SJSA1 (cell line): Measurements from ENCODE around the gene ZNF331. TPM values are rescaled to one million over a fixed set of nuclear protein-coding genes. Genes with fewer than 3 reads are reported as not detected.

Experiments used
- DNase-seq, 2 experiments: peaks; one replicate each; pipeline ENCODE4 v3.0.0-alpha.2; 2015 to 2020; ENCODE audit warnings: low spot score in 2 of 2, low read depth in 1 of 2
- H3K27ac ChIP-seq: fragments of 250-450 bp; sonication (Bioruptor Pico); 2 replicates; pipeline ENCODE4 v1.5.1; 2020; ENCODE audit warnings: mild to moderate bottlenecking, moderate library complexity
- H3K27me3 ChIP-seq: fragments of 250-450 bp; sonication (Bioruptor Pico); replicated peaks from 2 replicates; pipeline ENCODE4 v1.5.1; 2020; ENCODE audit warnings: mild to moderate bottlenecking, moderate library complexity
- H3K36me3 ChIP-seq: fragments of 250-450 bp; sonication (Bioruptor Pico); 2 replicates; pipeline ENCODE4 v1.5.1; 2020; ENCODE audit warnings: mild to moderate bottlenecking
- H3K4me1 ChIP-seq: fragments of 250-450 bp; sonication (Bioruptor Pico); replicated peaks from 2 replicates; pipeline ENCODE4 v1.6.1; 2021; ENCODE audit warnings: mild to moderate bottlenecking
- H3K4me3 ChIP-seq: fragments of 250-450 bp; sonication (Bioruptor Pico); 2 replicates; pipeline ENCODE4 v1.5.1; 2020; ENCODE audit warnings: mild to moderate bottlenecking
- H3K9me3 ChIP-seq: fragments of 250-450 bp; sonication (Bioruptor Pico); replicated peaks from 2 replicates; pipeline ENCODE4 v1.5.1; 2020; ENCODE audit warnings: mild to moderate bottlenecking
- total RNA-seq: library from RNA; depleted of rRNA; stranded (reverse); fragments of >200 nt; shearing (Covaris generic); gene quantifications from 2 replicates; pipeline ENCODE4 v1.2.3, GENCODE V29; 2014

ZNF331 gene
- total RNA-seq, 1 experiment from 2014 or later = 7.4 TPM

DNA sequence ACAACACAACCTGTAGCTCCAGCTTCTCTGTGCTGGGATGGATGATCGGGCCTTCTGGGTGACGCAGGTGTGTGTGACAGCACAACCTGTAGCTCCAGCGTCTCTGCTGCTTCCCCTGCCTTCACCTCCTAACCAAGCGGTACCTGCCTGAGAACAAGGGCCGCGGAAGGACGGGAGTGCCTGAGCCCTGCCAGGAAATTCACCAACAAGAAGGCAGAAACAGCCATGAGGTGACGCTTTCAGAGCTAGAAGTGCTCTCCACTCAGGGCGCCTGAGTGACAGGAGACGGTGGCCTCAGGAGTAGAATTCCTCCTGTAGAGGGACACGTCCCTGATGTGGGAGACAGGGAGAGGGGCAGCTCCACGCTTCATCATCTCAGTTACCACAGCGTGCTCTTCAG is 17.4 kb downstream of the ZNF331 start:
- Histone ChIP-seq H3K4me3 (no peak overlapping the region), H3K9me3 (peaks cover 8% of the 10 kb centered on the region), H3K27ac (no peak overlapping the region), H3K27me3 (no peaks in the 10 kb centered on the region), H3K36me3 (peaks cover 6% of the 10 kb centered on the region; the same call in 1 of the 2 replicates), H3K4me1 (peaks cover 13% of the 10 kb centered on the region)
- no peak for DNase-seq

GRCh38 chr19:53571339-53571738 is 33.4 kb downstream of the ZNF331 start:
- Histone ChIP-seq H3K9me3 (peaks cover 13% of the 10 kb centered on the region), H3K27ac (no peak overlapping the region), H3K4me3 (no peak overlapping the region), H3K27me3 (no peaks in the 10 kb centered on the region), H3K4me1 (no peaks in the 10 kb centered on the region), H3K36me3 (peaks cover 19% of the 10 kb centered on the region)
- no peak for DNase-seq

- no peak for DNase-seq
Observed at GRCh38 chr19:53576941-53577653, 39.2 kb downstream of the ZNF331 start.

GRCh38 chr19:53577968-53578367 is 40.0 kb downstream of the ZNF331 start:
- Histone ChIP-seq H3K27me3 (no peaks in the 10 kb centered on the region), H3K4me3 (no peak overlapping the region), H3K9me3 (peaks cover 39% of the 10 kb centered on the region), H3K4me1 (no peaks in the 10 kb centered on the region), H3K27ac (no peak overlapping the region), H3K36me3 (peaks cover 37% of the 10 kb centered on the region)
- DNase-seq = no peak

More at GRCh38 chr19:53576941-53577653, 39.2 kb downstream of the ZNF331 start:
- H3K27me3 ChIP-seq = no peaks in the 10 kb centered on the region
- H3K27ac ChIP-seq = no peak overlapping the region
- peaks cover 43% of the 10 kb centered on the region for H3K9me3 ChIP-seq
- H3K36me3 ChIP-seq = peaks cover 39% of the 10 kb centered on the region
- no peak overlapping the region for H3K4me3 ChIP-seq
- no peaks in the 10 kb centered on the region for H3K4me1 ChIP-seq

DNA sequence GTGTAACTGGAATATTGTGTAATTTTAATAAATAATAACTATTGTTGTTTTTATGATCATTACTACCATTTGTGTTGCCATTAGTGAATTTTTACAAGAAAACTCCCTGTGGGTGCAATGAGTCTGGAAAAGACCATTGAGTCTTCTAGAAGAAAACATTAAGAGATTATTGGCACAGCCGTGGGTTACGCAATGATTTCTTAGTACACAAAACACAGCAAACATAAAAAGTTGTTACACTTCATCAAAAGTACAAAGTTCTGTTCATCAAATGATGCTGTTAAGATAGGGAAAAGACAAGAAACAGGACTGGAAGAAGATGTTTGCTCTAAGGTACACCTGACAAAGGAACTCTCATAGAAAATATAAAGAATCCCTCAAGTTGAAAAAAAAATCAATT is 41.6 kb downstream of the ZNF331 start:
- Histone ChIP-seq H3K4me3 (no peak overlapping the region), H3K9me3 (peaks cover 39% of the 10 kb centered on the region), H3K27me3 (no peaks in the 10 kb centered on the region), H3K36me3 (peaks cover 35% of the 10 kb centered on the region), H3K4me1 (no peaks in the 10 kb centered on the region), H3K27ac (no peak overlapping the region)
- no peak for DNase-seq

DNA sequence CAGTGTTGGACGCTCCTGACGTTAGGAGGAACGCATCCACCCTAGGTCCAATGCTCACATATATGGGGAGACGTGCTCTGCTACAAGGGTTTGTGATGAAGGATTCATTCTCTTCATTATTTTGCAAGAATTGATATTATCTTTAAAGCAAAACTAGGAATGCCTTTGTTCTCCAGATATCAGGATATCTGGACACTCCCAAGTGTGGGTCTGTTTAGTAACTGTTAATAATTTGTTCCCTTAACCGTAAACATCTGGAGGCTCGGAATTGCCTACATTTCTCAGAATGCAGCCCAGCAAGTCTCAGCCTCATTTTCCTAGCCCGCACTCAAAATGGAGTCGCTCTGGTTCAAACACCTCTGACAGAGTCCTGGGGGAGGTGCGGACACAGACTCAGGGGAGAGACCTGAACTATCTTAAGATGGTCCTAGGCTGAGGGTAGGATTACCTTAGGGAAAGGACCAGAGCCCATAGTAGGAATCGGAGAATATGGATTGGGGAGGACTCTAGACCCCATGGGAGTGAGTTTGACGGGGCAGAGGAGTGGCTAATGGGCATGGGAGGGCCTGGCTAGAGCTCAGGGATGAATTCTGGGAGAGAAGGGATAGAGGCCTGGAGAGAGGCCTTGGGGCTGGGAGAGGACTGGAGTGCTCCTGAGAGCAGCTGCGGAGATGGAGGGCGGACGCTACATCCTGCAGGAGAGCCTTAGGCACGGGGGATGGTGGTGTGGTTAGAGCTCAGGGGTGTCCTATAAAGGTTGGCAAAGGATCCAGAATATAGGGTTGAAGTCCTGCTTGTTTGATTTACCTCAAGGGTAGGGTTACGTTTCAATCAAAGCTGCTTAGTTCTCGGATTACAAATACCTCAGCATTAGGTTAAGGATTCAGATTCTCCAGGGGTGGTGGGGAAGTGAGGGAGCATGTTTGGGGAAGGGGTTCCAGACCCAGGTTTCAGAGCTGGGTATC is 43.2 kb downstream of the ZNF331 start:
- Histone ChIP-seq H3K9me3 (peaks cover 33% of the 10 kb centered on the region), H3K4me3 (no peak overlapping the region), H3K36me3 (peaks cover 31% of the 10 kb centered on the region), H3K4me1 (no peaks in the 10 kb centered on the region), H3K27me3 (no peaks in the 10 kb centered on the region), H3K27ac (no peak overlapping the region)
- no peak for DNase-seq

DNA sequence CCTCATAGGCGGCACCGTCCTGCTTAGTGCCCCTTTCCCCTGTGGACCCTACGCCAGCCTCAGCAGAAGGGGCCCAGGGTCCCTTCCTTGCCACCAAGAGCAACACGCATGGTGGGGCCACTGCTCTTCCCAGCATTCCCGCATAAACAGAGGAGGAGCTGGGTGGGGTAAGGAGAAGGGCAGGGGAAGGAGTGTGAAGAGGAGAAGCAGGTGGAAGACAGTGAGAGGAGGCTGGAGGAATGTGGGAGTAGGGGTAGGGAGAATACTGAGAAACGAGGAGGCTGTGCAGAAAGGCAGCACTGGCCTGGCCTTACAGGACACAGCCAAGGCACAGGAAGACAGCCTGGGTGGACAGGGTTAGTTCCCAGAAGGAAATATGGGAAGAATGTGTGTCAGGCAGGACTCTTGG is 43.9 kb downstream of the ZNF331 start:
- H3K27me3 ChIP-seq = no peaks in the 10 kb centered on the region
- no peak overlapping the region for H3K27ac ChIP-seq
- peaks cover 24% of the 10 kb centered on the region for H3K36me3 ChIP-seq
- no peak overlapping the region for H3K4me3 ChIP-seq
- H3K4me1 ChIP-seq = no peaks in the 10 kb centered on the region
- DNase-seq = no peak
- peaks cover 26% of the 10 kb centered on the region for H3K9me3 ChIP-seq

DNA sequence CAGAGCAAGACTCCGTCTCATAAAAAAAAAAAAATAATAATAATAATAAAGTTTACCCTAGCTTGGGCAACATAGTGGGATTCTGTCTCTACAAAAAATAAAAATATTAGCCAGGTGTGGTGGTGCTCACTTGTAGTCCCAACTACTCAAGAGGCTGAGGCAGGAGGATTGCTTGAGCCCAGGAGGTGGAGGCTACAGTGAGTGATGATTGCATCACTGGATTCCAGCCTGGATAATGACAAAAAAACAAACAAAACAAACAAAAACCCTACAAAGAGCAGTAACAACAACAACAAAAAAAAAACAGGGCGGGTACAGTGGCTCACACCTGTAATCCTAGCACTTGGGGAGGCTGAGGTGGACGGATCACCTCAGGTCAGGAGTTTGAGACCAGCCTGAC is 45.2 kb downstream of the ZNF331 start:
- no peak for DNase-seq
- peaks cover 16% of the 10 kb centered on the region for H3K9me3 ChIP-seq

GRCh38 chr19:53586277-53586691 is 48.3 kb downstream of the ZNF331 start:
- Histone ChIP-seq H3K4me1 (no peaks in the 10 kb centered on the region), H3K27me3 (no peaks in the 10 kb centered on the region), H3K27ac (no peak overlapping the region), H3K36me3 (no peaks in the 10 kb centered on the region), H3K4me3 (no peak overlapping the region), H3K9me3 (0 out of 2 replicates have a peak, but pooled peaks cover 4% of the 10 kb centered on the region)
- no peak for DNase-seq

More for the DNA sequence above, 45.2 kb downstream of the ZNF331 start:
- Histone ChIP-seq H3K27ac (no peak overlapping the region), H3K36me3 (peaks cover 11% of the 10 kb centered on the region), H3K27me3 (no peaks in the 10 kb centered on the region), H3K4me1 (no peaks in the 10 kb centered on the region), H3K4me3 (no peak overlapping the region)

GRCh38 chr19:53594811-53595509 is 57.0 kb downstream of the ZNF331 start:
- Histone ChIP-seq H3K4me1 (no peaks in the 10 kb centered on the region), H3K36me3 (no peaks in the 10 kb centered on the region), H3K27me3 (no peaks in the 10 kb centered on the region), H3K27ac (no peak overlapping the region), H3K4me3 (no peak overlapping the region), H3K9me3 (peaks cover 7% of the 10 kb centered on the region)
- no peak for DNase-seq

GRCh38 chr19:53595510-53595867 is 57.5 kb downstream of the ZNF331 start:
- H3K27me3 ChIP-seq = no peaks in the 10 kb centered on the region
- H3K4me3 ChIP-seq = no peak overlapping the region
- H3K9me3 ChIP-seq = peaks cover 7% of the 10 kb centered on the region
- no peak overlapping the region for H3K27ac ChIP-seq
- H3K36me3 ChIP-seq = no peaks in the 10 kb centered on the region
- DNase-seq = no peak
- no peaks in the 10 kb centered on the region for H3K4me1 ChIP-seq

DNA sequence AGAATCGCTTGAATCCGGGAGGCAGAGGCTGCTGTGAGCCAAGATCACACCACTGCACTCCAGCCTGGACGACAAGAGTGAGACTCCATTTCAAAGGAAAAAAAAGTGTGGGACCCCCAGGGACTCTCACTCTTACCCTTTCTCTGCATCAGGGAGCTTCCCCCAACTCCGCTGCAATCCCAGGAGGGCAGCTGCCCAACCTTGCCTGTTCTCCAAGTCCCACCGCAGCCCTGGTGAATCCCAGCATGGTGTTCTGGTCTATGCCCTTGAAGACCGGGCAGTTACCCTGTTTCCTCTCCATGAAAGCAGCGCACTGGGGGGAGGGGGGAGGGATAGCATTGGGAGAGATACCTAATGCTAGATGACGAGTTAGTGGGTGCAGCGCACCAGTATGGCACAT is 58.1 kb downstream of the ZNF331 start:
- H3K36me3 ChIP-seq = no peaks in the 10 kb centered on the region
- H3K4me3 ChIP-seq = no peak overlapping the region
- no peak overlapping the region for H3K27ac ChIP-seq
- no peaks in the 10 kb centered on the region for H3K4me1 ChIP-seq
- H3K27me3 ChIP-seq = no peaks in the 10 kb centered on the region
- no peak for DNase-seq
- H3K9me3 ChIP-seq = peaks cover 7% of the 10 kb centered on the region

- Histone ChIP-seq H3K4me3 (no peak overlapping the region), H3K27ac (no peak overlapping the region), H3K36me3 (no peaks in the 10 kb centered on the region), H3K9me3 (peaks cover 7% of the 10 kb centered on the region), H3K4me1 (no peaks in the 10 kb centered on the region), H3K27me3 (no peaks in the 10 kb centered on the region)
- DNase-seq = no peak
Observed at GRCh38 chr19:53597023-53597422, 59.1 kb downstream of the ZNF331 start.
